ENCODE results near the gene TYMP.

DNA sequence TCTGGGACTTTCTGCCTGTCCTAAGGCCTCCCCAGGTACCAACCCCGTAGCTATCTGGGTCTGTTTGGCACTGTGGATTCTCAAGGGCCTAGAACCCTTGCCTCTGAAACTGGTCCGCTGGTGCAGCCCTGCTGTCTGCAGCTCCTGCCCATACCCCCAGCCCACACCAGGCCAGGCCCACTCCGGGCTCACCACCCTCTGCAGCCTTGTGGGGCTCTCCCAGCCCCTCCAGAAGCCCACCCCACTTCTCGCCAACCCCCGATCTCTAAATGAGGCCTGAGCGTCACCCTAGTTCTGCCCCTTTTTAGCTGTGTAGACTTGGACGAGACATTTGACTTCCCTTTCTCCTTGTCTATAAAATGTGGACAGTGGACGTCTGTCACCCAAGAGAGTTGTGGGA, 20.6 kb upstream of the TYMP start:
- TF ChIP-seq YY1 (IDR thresholded peaks at IDR 0.05; ENCODE audit: low read depth) (no peak), POLR2AphosphoS5 (IDR thresholded peaks at IDR 0.05; ENCODE audit: low read depth, low read length) (no peak)
- TF ChIP-seq, protein P1, sequence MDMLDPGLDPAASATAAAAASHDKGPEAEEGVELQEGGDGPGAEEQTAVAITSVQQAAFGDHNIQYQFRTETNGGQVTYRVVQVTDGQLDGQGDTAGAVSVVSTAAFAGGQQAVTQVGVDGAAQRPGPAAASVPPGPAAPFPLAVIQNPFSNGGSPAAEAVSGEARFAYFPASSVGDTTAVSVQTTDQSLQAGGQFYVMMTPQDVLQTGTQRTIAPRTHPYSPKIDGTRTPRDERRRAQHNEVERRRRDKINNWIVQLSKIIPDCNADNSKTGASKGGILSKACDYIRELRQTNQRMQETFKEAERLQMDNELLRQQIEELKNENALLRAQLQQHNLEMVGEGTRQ (IDR thresholded peaks at IDR 0.05; ENCODE audit: borderline replicate concordance, low read depth, low read length), result no peak

Measured in SK-N-SH (cell line).